Tibial nerve (tissue), 4 donors: ENCODE results near the gene SLC23A2.

Experiments used
- EP300 ChIP-seq, 2 donors: sonication (generic); formaldehyde crosslinking; IDR thresholded peaks; one replicate each; pipeline ENCODE4 v1.6.1; 2017; ENCODE audit warnings: antibody characterized with exemption in 2 of 2, mild to moderate bottlenecking in 1 of 2
- POLR2A ChIP-seq, 2 donors: fragments of 450-650 bp; IDR thresholded peaks; one replicate each; pipeline ENCODE4 v1.6.1; 2017; ENCODE audit warnings: antibody characterized with exemption in 2 of 2, mild to moderate bottlenecking in 2 of 2, moderate library complexity in 2 of 2
- TF ChIP-seq, protein P1 (sequence below), 5 experiments: fragments of 200-600 bp in 3 of 5; fragments of 450-650 bp in 2 of 5; sonication (generic) in 3 of 5; IDR thresholded peaks; one replicate each; pipeline ENCODE4 v1.5.1; 2016 to 2019; ENCODE audit warnings: antibody characterized with exemption in 5 of 5, mild to moderate bottlenecking in 3 of 5, moderate library complexity in 2 of 5

DNA sequence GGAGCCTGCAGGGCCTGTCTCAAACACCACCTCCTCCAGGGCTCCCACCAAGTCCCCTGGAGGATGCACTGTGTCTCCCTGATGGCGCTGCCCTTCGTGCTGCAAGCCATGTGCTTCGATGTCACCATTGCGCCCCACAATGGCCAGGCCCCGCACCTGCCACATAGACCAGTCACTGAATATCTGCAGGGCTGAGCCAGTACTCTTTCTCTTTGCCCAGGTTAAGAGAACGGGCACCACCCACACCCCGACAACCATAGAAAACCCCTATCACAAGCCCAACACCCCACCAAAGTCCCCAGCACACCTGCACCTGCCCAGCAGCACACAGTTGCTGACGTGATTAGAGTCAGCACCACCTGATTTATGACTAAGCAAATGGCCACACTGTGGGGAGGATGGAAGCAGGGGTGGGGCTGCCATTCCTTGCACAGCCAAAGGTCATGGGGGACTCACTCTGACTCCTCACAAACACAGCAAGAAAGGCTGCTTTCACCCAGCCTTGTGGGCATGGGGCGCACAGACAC is 104.3 kb downstream of the SLC23A2 start:
- TF ChIP-seq, protein P1, sequence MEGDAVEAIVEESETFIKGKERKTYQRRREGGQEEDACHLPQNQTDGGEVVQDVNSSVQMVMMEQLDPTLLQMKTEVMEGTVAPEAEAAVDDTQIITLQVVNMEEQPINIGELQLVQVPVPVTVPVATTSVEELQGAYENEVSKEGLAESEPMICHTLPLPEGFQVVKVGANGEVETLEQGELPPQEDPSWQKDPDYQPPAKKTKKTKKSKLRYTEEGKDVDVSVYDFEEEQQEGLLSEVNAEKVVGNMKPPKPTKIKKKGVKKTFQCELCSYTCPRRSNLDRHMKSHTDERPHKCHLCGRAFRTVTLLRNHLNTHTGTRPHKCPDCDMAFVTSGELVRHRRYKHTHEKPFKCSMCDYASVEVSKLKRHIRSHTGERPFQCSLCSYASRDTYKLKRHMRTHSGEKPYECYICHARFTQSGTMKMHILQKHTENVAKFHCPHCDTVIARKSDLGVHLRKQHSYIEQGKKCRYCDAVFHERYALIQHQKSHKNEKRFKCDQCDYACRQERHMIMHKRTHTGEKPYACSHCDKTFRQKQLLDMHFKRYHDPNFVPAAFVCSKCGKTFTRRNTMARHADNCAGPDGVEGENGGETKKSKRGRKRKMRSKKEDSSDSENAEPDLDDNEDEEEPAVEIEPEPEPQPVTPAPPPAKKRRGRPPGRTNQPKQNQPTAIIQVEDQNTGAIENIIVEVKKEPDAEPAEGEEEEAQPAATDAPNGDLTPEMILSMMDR (IDR thresholded peaks at IDR 0.05) = no peak
- TF ChIP-seq POLR2A (IDR thresholded peaks at IDR 0.05) (no peak), EP300 (IDR thresholded peaks at IDR 0.05) (no peak)
